HG03575 (cell line): ENCODE data around the gene CD247.

Experiments used
- ATAC-seq: cut with Tn5 transposase; IDR thresholded peaks from one replicate; pipeline ENCODE4 v1.9.1; 2021; ENCODE audit not compliant: unreplicated experiment, insufficient number of reproducible peaks, low FRiP score; ENCODE audit errors: extremely low read depth

The CD247 gene

DNA sequence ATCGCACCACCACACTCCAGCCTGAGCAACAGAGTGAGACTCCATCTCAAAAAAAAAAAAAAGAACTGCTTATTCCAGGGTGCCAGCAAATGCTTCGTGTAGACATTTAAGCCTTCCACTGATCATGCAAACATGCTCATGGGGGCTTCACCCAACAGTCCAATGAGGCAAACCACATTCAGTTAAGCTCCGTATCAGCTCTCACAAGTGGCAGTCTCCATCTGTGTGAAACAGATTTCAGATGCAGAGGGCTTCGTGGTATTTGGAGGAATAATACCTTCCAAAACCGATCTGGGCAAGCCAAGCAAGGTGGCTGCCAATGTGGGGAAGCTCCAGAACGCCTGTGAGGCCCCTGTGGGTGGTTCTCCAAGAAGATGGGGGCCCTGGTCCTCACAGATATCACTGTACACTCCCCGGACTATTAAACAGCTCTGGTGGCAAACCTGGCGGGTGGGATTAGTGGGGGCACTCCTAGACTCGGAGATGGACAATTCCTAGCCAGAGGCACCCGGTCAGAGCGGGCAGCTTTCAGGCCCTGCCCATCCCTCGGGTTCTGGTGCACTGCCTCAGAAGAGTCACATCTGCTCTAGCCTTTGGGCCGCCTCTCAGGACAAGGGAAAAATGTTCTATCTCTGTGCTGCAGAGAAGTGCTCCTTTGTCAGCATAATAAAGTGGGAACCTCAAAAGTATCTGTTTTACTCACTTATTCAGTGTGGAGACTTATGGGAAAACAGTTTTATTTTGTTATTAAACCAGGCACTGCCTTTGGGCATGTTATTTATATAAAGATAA is 25.1 kb upstream of the CD247 start:
- no peak for ATAC-seq

DNA sequence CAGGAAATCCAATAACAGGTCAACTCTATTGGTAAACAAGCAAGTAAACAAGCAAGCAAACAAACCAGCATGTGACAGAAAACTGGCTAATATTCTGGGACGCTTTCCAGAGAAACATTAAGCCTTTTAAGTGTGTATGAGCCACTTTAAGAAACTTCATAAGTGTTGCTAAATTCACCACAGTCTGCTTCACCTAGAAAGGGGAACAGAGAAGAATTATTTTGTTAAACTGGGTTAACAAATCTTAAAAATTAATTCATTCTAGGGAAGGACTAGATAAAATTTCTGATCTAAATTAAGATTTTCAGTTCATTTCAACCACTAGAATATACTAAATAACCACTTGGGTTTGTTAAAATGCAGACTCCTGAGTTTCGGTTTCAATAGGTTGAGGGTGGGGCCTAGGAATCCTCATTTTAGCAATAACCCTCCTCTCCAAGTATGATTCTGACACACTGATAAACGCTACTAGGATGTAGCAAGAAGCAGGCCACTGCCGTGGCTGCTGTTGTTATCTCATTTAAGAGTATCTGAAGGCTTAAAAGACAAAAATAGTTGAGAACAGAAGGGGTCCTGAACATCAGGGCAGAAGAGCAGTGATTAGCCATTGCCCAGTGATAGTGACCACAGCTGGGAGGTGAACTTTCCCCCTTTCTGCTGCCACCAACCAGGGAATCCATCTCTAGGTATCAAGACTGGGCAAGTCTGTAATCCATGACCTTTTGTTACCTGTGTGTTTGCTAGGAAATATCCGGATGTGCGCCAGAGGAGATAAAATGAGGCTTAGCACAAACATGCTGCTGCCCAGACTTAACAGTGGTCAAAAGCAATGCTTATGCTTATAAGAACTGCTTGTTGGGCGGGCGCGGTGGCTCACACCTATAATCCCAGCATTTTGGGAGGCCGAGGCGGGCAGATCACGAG is 24.0 kb upstream of the CD247 start:
- ATAC-seq = no peak

DNA sequence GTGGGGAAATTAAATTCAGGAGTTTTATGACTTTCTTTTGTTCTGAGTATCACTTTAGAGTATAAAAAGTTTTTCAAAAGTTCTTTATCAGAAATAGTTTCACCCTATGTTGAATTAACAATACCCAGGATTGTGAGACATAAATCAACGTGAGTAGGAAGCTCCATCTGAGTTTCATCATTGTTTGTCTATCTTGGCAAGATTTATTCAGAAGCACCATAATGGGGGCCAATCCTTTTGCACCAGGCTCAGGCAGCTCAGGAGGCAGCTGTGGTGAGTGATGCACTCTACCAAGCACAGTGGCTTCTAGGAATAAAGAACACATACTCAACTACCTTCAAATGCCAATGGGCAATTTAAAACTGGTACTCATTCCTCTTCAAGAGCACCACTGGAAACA is 23.3 kb upstream of the CD247 start:
- no peak for ATAC-seq

DNA sequence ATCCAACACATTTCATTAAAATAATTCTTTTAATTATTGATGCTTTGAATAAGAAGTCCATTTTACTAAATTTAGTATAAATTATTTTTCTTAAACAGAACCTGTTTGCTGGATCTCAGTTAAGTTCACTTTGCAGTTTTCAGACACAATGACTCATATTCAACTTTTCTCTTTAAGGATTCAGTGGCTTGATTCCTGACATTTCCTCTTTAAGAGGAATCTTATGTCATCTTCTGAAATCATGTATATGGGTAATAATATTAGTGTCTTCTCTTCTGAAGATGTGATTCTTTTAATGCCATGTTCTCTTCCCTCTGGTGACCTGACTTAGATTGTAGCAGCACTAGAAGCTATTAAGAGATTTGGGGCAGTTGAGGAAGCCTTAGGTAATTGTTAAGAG is 22.7 kb upstream of the CD247 start:
- ATAC-seq = no peak

DNA sequence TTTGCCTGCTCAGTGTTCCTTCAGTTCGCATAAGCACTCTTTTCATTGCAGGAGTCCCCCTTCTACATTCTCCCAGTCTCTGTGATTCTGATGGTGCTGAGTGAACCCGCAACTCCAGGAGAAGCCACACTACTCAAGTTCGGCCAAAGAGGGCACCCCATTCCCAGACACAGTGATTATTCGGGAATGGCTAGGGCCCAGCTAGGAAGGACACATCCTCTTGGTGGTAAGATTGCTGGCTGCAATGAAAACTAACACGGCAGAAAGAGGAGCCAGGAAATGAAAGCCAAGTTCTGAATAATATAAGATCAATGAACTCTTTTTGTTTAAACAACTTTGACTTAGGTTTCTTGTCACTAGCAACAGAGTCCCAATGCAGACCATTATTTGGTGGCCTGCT is 20.3 kb upstream of the CD247 start:
- no peak for ATAC-seq

DNA sequence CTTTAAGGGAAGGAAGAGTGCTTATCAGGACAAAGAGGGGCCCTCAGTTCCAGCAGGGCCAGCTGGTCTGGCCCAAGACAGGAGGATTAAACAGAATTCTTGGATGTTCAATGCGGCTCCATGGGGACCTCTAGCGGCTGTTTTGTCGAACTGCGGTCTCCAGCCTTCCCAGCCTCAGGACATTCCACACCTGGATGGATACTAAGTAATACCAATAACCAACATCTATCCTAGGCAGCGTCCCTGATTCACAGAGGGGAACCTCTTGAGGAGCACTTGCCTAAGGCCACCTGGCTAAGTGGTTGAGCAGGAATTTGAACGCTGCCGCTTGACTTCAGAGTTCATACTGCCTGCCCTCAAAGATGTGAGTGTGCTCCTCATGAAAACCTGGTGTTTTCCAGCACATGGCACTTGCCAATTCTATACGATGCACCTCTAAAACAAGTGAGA is 15.5 kb upstream of the CD247 start:
- ATAC-seq = no peak

DNA sequence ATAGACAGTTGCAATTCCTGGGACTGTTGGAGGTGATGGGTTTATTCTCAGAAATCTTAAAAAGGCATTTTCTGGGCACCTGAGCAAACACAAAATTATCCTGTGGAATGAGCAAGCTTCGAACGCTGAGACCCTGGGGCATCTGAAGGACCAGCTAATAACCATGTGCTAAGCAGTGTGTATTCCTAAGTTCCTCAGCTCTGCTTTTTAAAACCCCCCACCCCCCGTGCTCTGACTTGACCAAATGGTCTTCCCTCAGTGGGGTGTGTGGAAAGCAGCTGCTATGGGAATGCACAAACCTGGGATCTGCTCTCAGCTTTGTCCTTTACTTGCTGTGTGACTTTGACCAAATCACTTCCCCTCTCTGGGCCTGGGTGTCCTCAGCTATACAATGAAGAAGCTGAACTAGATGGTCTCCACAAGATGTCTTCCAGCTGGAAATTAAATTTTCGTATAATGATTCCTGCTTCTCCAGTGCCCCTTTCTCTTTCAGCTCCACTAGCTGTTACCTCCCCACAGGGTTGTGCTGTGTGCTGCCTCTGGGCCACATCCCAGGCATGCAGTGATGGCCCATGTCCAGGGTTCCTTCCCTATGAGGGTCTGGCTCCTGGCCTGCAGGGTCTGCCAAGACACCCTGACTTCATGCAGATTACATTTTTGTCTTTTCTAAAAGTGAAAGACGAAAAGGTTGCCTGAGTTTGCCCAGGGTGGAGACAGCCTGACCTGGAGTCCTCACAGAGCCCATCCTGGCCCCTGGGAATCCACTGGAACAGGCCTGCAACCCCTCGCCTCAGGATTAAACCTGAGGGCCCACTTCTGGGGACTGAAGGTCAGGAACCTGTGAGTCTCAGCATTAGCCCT is 14.9 kb upstream of the CD247 start:
- no peak for ATAC-seq

DNA sequence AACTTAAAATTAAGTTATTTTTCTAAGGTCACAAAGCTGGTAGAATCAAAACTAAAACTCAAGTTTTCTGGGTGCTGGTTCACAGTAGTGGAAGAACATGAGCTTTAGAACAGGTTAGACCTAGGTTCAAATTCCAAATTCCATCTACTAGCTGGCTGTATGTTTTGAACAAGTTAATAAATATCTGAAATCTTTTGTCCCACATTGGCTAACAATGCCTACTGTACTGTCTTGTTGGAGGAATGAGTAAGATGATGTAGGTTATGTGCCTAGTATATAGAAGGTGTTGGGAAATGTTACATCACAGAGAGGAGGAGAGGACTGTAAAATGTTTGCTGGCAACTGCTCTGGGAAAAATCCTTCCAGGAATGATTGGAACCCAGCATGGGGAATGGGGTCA is 14.0 kb upstream of the CD247 start:
- no peak for ATAC-seq

DNA sequence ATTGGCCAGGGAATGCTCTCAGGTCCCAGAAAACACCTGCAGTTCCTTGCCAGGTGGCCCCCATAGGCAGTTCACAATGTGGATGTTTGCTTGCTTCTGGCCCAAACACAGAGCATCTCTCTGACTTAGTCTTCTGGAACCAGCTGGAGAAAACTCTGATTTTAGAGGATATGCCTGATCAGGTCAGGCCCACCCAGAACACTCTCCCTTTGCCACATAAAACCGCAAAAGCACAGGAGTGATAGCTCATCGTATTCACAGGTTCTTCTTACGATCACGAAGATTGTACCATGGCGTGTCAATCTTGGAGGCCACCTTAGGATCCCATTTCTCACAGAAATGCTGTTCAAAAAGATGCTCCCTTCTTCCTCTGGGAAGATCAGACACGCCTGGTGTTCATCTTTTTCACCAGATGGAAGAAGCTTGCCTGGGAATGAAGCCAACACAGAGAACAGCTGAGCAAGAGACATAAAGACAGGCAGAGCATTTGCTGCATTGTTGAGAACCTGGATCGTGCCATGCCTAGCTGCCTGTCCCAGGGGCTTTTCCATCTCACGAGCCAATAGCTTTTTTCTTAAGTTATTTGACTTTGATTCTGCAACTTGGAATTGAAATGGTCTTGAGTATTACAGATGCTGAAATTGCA is 11.6 kb upstream of the CD247 start:
- ATAC-seq = no peak

DNA sequence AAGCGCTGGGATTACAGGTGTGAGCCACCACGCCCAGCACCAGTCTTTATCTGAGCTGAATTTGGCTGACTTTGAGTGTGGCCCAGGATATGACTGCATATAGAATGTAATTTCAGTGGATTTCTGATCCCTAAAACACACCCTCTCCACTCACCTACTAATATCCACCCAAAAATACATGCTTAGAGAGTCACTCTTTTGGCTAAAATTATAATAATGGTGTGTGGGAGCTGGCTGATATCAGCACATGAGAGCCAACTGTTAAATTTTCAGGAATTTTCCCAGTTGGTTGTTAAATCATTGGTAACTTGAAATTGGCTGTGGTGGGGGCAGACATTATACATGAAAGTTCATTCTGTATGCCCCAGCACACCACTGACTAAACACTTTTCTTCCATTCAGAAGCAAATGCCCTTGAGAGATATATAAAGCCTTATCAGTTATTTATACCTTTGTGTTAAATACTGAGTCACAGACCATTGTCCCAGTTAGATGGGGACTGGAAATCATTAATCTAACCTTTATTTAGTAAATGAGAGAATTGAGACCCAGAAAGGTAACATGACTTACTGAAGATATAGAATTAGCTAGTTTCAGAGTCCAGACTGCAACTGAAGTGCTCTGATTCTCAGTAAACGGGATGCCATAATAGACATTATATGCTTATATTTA is 9.9 kb upstream of the CD247 start:
- ATAC-seq = no peak

DNA sequence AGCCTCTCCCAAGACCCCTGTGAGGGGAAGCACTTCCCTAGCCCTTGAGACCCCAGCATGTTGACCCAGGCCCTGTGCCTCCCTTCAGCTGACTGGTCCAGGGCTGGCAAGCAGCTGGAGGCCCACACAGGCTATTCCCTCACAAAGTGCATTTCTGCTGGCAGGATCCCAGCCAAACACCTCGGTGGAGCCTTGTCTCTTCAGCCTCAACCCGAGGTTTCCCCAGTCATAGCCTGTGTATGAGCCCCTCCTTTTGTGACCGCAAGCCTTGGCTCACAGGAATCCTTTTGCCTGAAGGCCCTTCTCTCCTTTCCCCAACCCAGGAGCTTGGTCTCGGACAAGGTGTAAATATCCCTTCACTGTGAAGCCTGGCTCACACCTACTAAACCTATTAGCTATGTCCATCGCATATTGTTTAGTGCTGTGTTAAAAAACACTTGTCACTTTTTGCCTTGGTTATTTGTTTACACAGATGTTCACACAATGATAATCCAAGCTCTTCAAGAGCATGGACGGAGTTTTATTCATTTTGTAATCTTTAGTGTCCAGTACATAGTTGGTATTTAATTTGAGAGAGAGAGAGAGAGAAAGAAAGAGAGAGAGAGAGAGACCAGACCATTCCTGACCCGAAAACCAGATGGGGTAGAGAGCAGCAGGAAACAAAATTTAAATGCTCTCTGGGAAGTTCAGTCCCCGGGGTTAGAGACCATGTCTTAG is 8.5 kb upstream of the CD247 start:
- no peak for ATAC-seq

DNA sequence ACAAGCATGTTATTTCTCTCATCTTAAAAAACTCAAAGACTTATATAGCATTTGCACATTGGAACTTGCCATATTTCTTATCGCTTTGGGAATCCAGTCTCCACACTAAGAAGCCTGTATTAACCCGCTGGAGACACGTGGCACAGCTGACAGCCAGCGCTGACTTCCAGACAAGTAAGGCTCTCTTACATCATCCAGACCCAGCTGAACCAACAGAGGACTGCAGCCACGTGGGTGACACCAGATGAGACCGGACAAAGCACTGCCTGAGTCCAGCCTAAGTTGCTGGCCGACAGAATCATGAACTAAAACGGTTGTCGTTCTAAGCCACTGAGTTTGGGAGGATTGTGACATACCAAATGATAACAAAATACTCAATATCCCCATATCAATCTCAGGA is 6.3 kb upstream of the CD247 start:
- no peak for ATAC-seq

DNA sequence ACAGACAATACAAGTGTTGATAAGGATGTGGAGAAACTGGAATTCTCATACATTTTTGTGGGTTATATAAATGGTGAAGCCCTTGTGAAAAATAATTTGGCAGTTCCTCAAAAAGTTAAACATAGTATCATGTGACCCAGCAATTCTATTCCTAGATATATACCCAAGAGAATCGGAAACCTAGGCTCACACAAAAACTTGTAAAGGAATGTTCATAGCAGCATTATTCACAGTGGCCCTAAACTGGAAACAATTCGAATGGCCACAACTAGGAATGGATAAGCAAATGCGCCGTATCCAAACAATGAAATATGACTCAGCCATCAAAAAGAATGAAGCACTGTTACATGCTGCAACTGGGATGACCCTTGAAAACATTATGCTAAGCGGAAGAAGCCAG is 3.9 kb upstream of the CD247 start:
- ATAC-seq = no peak

DNA sequence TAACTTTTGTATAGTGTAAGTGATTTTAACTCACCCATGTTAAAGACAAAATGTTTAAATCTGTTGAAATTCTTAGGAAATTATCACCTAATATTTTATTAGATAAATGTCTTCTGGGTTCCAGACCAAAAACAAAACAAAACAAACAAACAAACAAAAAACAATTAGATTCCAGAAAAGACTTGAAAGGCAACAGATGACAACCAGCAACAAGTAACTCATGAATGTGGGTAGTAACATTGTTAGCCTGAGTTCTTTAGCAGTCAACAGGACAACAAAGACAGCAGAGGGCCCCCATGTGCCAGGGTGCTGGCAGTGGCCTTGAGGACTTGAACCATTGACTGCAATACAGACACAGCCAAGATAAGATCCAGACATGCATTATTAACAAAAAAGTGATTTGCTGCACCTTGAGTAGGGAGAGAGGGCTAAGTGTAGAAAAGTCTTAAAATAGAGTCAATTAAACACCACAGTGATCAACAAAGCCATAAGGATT is 2.4 kb upstream of the CD247 start:
- no peak for ATAC-seq

DNA sequence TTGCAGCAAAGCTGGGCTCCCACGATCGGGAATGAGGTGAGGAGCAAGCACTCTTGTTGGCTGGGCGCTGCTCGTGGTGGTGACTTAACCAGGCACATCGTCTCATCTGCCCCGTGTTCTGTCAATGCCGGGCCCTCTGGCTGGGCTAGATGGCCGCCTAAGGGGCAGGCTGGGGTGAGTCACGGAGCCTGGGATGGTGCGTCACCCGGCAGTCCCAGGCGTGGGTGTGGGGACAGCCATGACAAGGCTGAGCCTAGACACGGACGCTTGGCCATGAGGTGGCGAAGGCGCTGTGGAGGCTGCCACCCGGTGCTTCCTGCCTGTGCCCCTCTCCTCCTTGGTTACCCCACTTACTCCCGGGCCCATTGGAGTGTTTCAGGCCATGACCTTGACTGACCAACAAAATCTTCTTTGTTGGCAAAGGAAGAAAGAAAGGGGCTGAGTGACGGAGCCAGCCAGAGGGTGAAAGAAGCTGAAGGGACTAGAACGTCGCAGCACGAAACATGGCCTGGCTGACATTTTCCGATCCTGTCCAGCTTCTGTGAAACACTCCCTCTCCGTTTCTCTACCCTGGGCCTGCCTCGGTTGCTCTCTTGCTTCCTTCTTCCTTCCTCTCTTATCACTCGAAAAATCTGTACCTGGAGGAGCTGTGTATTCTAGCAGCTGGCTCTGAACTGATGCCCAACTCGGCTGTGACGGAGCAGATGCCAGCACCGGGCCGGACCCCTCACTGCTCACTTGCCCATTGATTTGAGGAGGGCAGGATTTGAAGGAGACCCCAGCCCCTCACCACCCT is 596 bp downstream of the CD247 start:
- ATAC-seq = no peak

DNA sequence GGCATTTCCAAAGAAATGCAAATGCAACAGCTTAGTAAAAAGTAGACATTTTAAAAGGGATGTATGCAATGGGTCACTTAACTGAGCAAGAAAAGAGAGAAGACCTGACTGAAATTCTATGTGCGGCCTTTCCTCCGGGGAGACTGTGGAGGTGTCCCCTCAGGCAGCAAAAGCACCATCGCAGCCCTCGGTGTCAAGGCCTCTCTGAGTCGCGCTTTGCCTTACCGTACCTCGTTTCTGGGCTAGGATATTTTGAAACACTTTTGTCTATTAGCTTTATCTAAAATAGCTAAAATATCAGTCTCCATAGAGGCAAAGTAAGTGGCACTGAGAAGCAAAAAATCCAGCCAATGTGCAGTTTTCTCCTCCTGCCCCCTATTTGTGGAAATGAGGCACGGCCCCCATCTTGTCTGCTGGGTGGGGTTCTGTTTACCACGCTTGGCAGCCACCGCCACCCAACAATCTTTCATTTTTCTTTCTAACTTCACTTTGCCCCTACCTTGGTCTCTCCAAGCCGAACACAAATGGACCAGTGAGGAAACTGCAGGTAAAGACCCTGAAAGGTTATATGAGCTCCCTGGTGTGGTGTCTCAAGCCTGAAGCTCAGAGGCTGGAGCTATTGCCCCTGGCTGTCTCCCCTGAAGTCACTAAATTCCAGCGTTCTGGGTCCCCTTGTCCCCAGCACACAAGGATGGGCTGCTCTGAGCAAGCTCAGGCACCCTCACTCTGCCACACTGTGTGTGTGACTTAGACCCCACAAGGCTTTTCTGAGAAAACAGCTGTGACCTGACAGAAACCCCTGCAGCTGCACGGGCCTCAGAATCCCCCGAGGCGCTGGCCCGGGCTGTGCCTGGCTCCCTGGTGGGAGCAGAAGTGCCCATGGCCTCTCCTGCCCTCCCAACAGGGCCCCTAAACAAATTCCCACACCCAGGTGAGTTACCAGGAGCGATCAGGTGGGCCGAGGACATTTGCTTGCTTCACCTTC is 1.6 kb downstream of the CD247 start:
- ATAC-seq = no peak
